ENCODE measurements around the gene SORCS2. TPM values are rescaled to one million over a fixed set of nuclear protein-coding genes. Genes with fewer than 3 reads are reported as not detected.

Gene SORCS2
- total RNA-seq, 2 donors from 2014 or later = 0.68 to 0.92 TPM

DNA sequence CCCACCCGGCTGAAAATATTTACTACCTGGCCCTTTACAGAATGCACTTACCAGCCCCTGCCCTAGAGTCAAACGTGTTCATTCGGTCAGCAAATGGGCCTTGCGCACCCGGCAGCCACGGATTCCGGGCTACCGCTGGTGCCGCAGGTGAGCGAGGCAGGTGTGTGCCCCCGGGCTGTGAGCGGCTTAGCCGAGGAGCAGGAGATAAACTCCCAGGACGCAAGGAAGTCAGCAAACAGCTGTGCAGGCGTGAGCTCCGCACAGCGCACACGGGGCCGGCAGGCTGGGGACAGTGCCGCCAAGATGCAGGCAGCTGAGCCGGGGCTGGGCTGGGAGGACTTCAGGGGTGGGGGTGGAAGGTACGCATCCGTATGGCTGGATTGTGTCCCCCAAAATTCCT lies 453.6 kb downstream of the SORCS2 start:
- DNase-seq (ENCODE audit: low spot score) (no peak), ATAC-seq (ENCODE audit: insufficient number of reproducible peaks, low FRiP score, low read depth) (no peak)
- TF ChIP-seq, protein P1, sequence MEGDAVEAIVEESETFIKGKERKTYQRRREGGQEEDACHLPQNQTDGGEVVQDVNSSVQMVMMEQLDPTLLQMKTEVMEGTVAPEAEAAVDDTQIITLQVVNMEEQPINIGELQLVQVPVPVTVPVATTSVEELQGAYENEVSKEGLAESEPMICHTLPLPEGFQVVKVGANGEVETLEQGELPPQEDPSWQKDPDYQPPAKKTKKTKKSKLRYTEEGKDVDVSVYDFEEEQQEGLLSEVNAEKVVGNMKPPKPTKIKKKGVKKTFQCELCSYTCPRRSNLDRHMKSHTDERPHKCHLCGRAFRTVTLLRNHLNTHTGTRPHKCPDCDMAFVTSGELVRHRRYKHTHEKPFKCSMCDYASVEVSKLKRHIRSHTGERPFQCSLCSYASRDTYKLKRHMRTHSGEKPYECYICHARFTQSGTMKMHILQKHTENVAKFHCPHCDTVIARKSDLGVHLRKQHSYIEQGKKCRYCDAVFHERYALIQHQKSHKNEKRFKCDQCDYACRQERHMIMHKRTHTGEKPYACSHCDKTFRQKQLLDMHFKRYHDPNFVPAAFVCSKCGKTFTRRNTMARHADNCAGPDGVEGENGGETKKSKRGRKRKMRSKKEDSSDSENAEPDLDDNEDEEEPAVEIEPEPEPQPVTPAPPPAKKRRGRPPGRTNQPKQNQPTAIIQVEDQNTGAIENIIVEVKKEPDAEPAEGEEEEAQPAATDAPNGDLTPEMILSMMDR (IDR thresholded peaks at IDR 0.05) = no peak
- H3K36me3 ChIP-seq = no peaks in the 10 kb centered on the region
- H3K4me1 ChIP-seq (ENCODE audit: control insufficient read depth in 1 of 2, low read depth in 2 of 2) = peaks cover 0 to 3% of the 10 kb centered on the region in 2 donors
- no peaks in the 10 kb centered on the region for H3K27me3 ChIP-seq (replicated peaks; ENCODE audit: insufficient read depth)
- H3K27ac ChIP-seq = no peak overlapping the region
- no peak overlapping the region for H3K4me3 ChIP-seq
- H3K9me3 ChIP-seq = peaks cover 6% of the 10 kb centered on the region

DNA sequence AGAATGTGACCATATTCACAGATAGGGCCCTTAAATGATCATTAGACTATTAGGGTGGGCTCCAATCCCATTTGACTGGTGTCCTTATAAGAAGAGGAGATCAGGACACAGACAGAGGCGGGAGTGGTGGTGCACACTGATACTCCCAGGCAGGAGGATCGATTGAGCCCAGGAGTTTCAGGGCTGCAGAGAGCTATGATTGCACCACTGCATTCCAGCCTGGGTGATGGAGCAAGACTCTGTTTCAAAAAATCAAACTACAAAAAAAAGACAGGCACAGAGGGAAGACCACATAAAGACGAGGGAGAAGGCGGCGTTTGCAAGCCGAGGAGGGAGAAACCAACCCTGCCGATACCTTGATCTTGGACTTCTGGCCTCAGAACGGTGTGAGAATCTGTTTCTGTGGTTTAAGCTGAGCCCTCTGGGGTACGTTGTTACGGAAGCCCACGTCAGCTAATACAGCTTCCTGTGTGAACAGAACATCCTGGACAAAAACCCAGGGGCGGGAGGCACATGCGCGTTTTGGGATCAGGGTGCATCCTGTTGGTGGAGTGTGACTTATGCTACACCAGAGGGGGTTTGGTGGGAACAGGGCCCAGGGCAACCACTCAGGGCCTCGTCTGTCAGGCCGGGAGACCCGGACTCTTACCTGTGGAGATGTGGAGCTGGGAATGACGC lies 454.2 kb downstream of the SORCS2 start:
- TF ChIP-seq, protein P1 (IDR thresholded peaks at IDR 0.05) = no peak
- no peak overlapping the region for H3K27ac ChIP-seq
- peaks cover 0 to 3% of the 10 kb centered on the region in 2 donors for H3K4me1 ChIP-seq (ENCODE audit: control insufficient read depth in 1 of 2, low read depth in 2 of 2)
- H3K27me3 ChIP-seq (replicated peaks; ENCODE audit: insufficient read depth) = no peaks in the 10 kb centered on the region
- peaks cover 6% of the 10 kb centered on the region for H3K9me3 ChIP-seq
- H3K36me3 ChIP-seq = no peaks in the 10 kb centered on the region
- ATAC-seq (ENCODE audit: insufficient number of reproducible peaks, low FRiP score, low read depth) (no peak), DNase-seq (ENCODE audit: low spot score) (no peak)
- no peak overlapping the region for H3K4me3 ChIP-seq

DNA sequence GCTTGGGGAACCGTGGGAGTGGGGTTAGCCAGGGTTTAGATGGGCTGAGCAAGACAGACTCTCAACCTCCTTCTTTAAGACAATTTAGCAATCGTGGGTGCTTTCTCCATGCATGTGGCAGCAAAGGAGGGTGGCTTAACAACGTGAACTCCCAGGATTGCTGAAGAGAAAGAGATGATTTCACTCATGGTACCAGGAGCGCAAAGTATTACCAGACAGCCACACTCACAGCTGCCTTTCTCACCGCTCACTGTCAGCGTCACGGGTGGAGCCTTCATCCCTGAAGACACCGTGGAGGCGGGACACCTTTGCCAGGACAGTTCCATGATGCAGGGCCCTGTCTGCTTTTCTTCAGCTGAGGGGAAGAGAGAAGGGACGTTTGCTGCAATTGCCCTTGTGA lies 454.8 kb downstream of the SORCS2 start:
- H3K27me3 ChIP-seq (replicated peaks; ENCODE audit: insufficient read depth) = no peaks in the 10 kb centered on the region
- ATAC-seq (ENCODE audit: insufficient number of reproducible peaks, low FRiP score, low read depth) = no peak
- TF ChIP-seq, protein P1 (IDR thresholded peaks at IDR 0.05) = no peak

DNA sequence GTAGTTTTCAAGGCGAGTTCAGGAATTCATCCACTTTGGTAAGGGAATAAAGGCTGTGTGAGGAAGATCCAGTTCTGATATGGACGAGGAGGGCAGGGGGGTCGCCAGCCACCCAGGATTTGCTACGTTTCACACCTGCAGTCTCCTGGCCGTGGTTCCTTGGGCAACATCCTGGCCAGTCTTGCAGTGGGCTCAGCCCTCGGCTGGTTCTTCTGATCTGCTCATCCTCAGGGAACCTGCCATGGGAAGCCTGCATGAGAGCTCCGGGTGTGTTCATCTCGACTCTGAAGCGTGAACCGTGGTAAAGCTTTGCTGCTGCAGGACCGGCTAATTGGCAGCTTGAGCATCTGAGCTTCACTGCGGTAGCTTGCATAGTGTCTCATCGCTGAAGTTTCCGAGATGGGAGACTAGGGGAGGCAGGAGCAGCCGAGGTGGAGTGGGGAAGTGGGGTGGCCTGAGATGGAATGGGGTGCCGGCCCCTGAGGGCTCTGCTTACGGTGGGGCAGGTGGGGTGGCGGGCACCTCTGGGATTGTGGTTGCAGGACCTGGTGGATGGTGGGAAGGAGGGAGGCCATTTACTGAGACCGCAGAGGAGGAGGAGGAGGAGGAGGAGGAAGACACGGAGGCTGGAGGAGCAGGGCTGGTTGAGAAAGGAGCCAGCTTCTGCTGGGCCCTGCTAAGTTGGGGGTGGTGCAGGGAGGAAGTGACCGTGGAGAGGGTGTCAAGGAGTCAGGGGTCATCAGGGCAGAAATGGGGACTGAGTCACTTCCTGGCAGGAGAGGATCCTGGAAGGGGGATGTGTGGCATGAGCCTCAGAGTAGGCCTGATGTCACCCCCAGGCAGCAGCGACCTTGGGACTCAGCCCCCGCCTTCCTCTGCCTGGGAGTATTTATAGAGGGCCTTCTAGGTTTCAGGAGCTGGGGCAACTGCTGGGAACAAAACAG lies 455.5 kb downstream of the SORCS2 start:
- H3K27ac ChIP-seq = no peak overlapping the region
- peaks cover 0 to 3% of the 10 kb centered on the region in 2 donors for H3K4me1 ChIP-seq (ENCODE audit: control insufficient read depth in 1 of 2, low read depth in 2 of 2)
- ATAC-seq (ENCODE audit: insufficient number of reproducible peaks, low FRiP score, low read depth) (no peak), DNase-seq (ENCODE audit: low spot score) (no peak)
- TF ChIP-seq, protein P1 (IDR thresholded peaks at IDR 0.05) = no peak
- H3K27me3 ChIP-seq (replicated peaks; ENCODE audit: insufficient read depth) = no peaks in the 10 kb centered on the region
- no peak overlapping the region for H3K4me3 ChIP-seq
- no peaks in the 10 kb centered on the region for H3K36me3 ChIP-seq
- H3K9me3 ChIP-seq = peaks cover 6% of the 10 kb centered on the region

More for the DNA sequence above, 454.8 kb downstream of the SORCS2 start:
- DNase-seq (ENCODE audit: low spot score) = no peak
- no peaks in the 10 kb centered on the region for H3K36me3 ChIP-seq
- H3K4me3 ChIP-seq = no peak overlapping the region
- H3K27ac ChIP-seq = no peak overlapping the region
- peaks cover 6% of the 10 kb centered on the region for H3K9me3 ChIP-seq
- H3K4me1 ChIP-seq (ENCODE audit: control insufficient read depth in 1 of 2, low read depth in 2 of 2) = peaks cover 0 to 3% of the 10 kb centered on the region in 2 donors
